Cardiac muscle cell (in vitro differentiated cells and primary cell): Measurements from ENCODE around the gene HERC5. TPM values are rescaled to one million over a fixed set of nuclear protein-coding genes. Genes with fewer than 3 reads are reported as not detected.

Source experiments
- DNase-seq, 2 donors: peaks; one replicate each; pipeline versions ENCODE4 v3.0.0 to v3.0.0-alpha.2; 2010 to 2017; ENCODE audit warnings: low read depth in 1 of 2, low spot score in 1 of 2
- H3K27ac ChIP-seq: fragments of 200-600 bp; sonication (generic); 2 replicates; pipeline ENCODE4 v1.5.1; 2016
- H3K27me3 ChIP-seq: fragments of 200-600 bp; sonication (generic); 2 replicates; pipeline ENCODE4 v1.6.0; 2016; ENCODE audit warnings: control low read depth
- H3K36me3 ChIP-seq: fragments of 200-600 bp; sonication (generic); 2 replicates; pipeline ENCODE4 v1.5.1; 2016; ENCODE audit warnings: control low read depth
- H3K4me1 ChIP-seq: fragments of 200-600 bp; sonication (generic); 2 replicates; pipeline ENCODE4 v1.8.1; 2017; ENCODE audit warnings: low read depth, mild to moderate bottlenecking, mixed run types
- H3K4me3 ChIP-seq: fragments of 200-600 bp; sonication (generic); 2 replicates; pipeline ENCODE4 v1.5.1; 2016; ENCODE audit warnings: mild to moderate bottlenecking
- H3K9me3 ChIP-seq: fragments of 200-600 bp; sonication (generic); 2 replicates; pipeline ENCODE4 v1.5.1; 2017; ENCODE audit warnings: low read depth, mild to moderate bottlenecking, control low read depth
- polyA plus RNA-seq: library from polyadenylated mRNA; unstranded; fragments of >200 nt; fragmentation: Nextera tagmentation; extraction: Ambion mirVana; gene quantifications from 2 replicates; pipeline ENCODE4 v1.2.1, GENCODE V29; 2016
- total RNA-seq: library from RNA; depleted of rRNA; stranded (reverse); fragments of >200 nt; gene quantifications from 2 replicates; pipeline ENCODE4 v1.2.3, GENCODE V29; 2016
- TF ChIP-seq, protein P1 (sequence below): IDR thresholded peaks from 2 replicates; pipeline ENCODE4 v1.5.1; 2012; ENCODE audit warnings: low read depth, mild to moderate bottlenecking, low read length

Gene HERC5
- total and polyA plus RNA-seq, 2 experiments from 2014 or later, result 1.1 to 2.4 TPM

DNA sequence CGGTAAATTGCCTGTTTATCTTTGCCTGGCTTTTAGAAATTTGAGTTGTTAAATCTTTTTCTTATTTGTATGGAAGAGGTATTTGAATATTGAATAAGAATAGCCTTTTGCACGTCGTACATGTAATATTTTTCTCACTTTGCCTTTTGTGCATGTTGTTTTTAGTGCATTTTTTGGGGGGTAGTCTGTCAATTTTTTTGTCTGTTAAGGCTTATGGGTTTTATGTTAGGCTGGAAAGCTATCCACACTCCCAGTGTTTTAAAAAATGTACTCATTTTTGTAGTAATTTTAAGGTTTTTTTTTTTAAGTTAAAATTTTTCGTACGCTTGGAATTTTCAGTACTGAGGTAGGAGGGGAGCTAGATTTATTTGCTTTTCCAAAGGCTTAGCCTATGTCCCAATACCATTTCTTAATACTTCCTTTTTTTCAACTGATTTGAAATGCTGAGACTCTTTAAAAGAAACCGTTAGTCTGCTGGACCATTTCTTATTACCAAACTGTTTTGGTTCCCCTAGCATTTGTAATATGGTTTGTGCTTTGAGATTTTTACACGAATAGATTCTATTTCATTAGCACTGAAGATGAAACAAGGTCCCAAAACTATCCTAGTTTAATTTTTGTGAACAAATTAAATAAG is 1.3 kb downstream of the HERC5 start:
- Histone ChIP-seq H3K4me1 (no peaks in the 10 kb centered on the region), H3K27ac (no peak overlapping the region), H3K4me3 (no peak overlapping the region), H3K27me3 (peaks cover 26% of the 10 kb centered on the region), H3K36me3 (no peaks in the 10 kb centered on the region), H3K9me3 (no peaks in the 10 kb centered on the region)
- TF ChIP-seq, protein P1, sequence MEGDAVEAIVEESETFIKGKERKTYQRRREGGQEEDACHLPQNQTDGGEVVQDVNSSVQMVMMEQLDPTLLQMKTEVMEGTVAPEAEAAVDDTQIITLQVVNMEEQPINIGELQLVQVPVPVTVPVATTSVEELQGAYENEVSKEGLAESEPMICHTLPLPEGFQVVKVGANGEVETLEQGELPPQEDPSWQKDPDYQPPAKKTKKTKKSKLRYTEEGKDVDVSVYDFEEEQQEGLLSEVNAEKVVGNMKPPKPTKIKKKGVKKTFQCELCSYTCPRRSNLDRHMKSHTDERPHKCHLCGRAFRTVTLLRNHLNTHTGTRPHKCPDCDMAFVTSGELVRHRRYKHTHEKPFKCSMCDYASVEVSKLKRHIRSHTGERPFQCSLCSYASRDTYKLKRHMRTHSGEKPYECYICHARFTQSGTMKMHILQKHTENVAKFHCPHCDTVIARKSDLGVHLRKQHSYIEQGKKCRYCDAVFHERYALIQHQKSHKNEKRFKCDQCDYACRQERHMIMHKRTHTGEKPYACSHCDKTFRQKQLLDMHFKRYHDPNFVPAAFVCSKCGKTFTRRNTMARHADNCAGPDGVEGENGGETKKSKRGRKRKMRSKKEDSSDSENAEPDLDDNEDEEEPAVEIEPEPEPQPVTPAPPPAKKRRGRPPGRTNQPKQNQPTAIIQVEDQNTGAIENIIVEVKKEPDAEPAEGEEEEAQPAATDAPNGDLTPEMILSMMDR, result no peak
- DNase-seq, result no peak

DNA sequence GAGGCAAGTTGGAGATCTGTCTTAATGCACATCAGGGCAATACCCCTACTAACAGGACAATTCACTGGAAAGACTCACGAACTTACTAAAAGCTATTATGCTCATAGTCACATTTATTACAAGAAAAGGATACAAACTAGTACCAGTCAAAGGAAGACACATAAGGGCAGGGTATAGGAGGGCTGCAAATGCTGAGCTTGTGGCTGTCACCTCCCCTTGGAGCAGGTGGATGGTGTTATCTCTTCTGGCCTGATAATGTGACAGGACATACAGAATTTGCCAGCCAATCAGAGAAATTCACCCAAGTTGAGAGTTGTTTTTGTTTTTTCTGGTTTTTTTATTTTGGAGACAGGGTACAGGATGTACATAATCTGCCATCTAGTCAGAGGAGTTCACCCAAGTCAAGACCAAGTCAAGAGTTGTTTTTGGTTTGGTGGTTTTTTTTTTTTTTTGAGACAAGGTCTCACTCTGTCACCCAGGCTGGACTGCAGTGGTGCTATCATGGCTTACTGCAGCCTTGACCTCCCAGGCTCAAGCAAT is 8.8 kb downstream of the HERC5 start:
- Histone ChIP-seq H3K4me3 (no peak overlapping the region), H3K27ac (no peak overlapping the region), H3K4me1 (no peaks in the 10 kb centered on the region), H3K36me3 (no peaks in the 10 kb centered on the region), H3K9me3 (no peaks in the 10 kb centered on the region), H3K27me3 (no peaks in the 10 kb centered on the region)
- TF ChIP-seq, protein P1, result no peak
- DNase-seq, result no peak

DNA sequence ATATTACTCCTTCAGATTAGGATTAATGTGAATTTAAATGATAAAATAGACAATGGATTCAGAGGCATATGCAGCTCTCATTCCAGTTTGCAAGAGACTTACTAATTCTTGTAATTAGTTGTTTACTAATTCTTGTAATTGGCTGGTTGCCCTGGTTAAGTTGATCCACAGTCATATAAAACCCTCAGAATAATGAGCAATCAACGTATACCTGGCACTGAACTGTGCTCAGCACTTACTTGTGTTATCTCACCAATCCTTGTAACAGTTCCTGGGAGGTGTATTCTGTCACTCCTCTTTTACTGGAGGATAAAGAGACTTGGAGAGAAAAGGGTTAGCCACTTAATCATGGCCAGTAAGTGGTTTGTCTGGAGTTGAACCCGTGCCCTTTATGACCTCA is 10.5 kb downstream of the HERC5 start:
- TF ChIP-seq, protein P1, result no peak
- H3K4me3 ChIP-seq, result no peak overlapping the region
- no peaks in the 10 kb centered on the region for H3K27me3 ChIP-seq
- H3K9me3 ChIP-seq, result no peaks in the 10 kb centered on the region
- H3K36me3 ChIP-seq, result no peaks in the 10 kb centered on the region
- H3K27ac ChIP-seq, result no peak overlapping the region
- no peak for DNase-seq
- H3K4me1 ChIP-seq, result no peaks in the 10 kb centered on the region

DNA sequence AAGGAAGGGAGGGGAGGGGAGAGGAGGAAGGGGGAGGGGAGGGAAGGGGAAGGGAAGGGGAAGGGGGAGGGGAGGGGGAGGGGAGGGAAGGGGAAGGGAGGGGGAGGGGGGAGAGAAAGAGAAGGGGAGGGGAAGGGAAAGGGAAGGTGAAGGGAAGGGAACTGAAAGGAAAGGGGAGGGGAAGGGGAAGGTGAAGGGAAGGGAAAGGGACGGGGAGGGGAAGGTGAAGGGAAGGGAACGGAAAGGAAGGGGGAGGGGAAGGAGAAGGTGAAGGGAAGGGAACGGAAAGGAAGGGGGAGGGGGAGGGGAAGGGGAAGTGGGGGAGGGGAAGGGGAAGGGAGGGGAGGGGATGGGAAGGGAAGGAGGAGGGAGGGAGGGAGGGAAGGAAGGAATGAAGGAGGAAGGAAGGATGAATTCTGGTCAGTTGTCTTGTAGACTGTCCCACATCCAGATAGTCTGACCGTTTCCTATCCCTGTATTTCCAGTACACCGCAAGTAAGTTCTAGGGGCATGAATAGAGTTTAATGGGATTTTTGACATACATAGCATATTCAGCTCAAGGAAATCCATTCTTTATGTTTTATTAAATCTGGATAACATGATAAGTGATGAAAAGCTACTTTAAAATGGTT is 20.4 kb downstream of the HERC5 start:
- H3K4me1 ChIP-seq, result peaks cover 5% of the 10 kb centered on the region
- no peak overlapping the region for H3K4me3 ChIP-seq
- H3K27me3 ChIP-seq, result no peaks in the 10 kb centered on the region
- H3K9me3 ChIP-seq, result no peaks in the 10 kb centered on the region
- no peak overlapping the region for H3K27ac ChIP-seq
- no peak for DNase-seq
- no peaks in the 10 kb centered on the region for H3K36me3 ChIP-seq
- TF ChIP-seq, protein P1, result no peak

DNA sequence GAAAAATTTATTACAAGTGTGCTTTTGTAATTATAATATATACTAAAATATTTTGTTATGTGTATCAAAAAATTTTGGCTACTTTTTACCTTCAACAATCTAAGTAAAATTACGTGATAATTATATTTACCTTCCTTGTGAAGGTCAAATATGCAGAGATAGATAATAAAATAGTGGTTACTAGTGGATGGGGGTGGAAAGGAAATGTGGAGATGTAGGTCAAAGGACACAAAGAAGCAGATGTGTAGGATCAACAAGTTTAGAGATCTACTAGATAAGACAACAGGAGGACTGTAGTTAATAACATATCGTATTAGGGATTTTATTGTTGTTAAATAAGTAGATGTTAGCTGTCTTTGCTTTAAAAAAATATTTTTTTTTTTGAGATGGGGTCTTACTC is 21.3 kb downstream of the HERC5 start:
- Histone ChIP-seq H3K27me3 (no peaks in the 10 kb centered on the region), H3K27ac (no peak overlapping the region), H3K36me3 (no peaks in the 10 kb centered on the region), H3K4me1 (peaks cover 5% of the 10 kb centered on the region), H3K9me3 (no peaks in the 10 kb centered on the region), H3K4me3 (no peak overlapping the region)
- TF ChIP-seq, protein P1, result no peak
- no peak for DNase-seq
